A673 (cell line): Measurements from ENCODE around the gene AFF1. TPM values are rescaled to one million over a fixed set of nuclear protein-coding genes. Genes with fewer than 3 reads are reported as not detected.
A peak's percentile ranks its signal among the peaks of the same experiment; 100 is the strongest.

Source experiments
- BruUV-seq: library from RNA; stranded (reverse); fragments of 400-500 nt; replicated peaks from 2 replicates; lab custom pipeline; 2021; lab: Mats Ljungman, UMichigan
- CTCF ChIA-PET: fragments of 300-600 bp; sonication (Branson Sonifier 250); formaldehyde crosslinking; loops from one replicate; lab custom pipeline; 2022; ENCODE audit warnings: antibody characterized with exemption; lab: Charles Lee
- POLR2A ChIA-PET: fragments of 300-600 bp; sonication (Branson Sonifier 250); formaldehyde crosslinking; loops from one replicate; lab custom pipeline; 2022; ENCODE audit warnings: antibody characterized with exemption; ENCODE audit not compliant: low non-redundant PET; lab: Charles Lee
- DNase-seq: peaks from one replicate; pipeline ENCODE4 v3.0.0-alpha.2; 2015; ENCODE audit warnings: low spot score
- H3K27ac ChIP-seq: fragments of 200-600 bp; sonication (generic); 2 replicates; pipeline ENCODE4 v1.5.1; 2016; ENCODE audit warnings: mixed run types, low read depth, mild to moderate bottlenecking, mixed read lengths, antibody characterized with exemption, low read length; ENCODE audit not compliant: poor library complexity, severe bottlenecking
- H3K27me3 ChIP-seq: fragments of 200-600 bp; sonication (generic); replicated peaks from 2 replicates; pipeline ENCODE4 v1.6.1; 2017; ENCODE audit warnings: mixed run types, low read depth, mild to moderate bottlenecking, mixed read lengths, antibody characterized with exemption, low read length; ENCODE audit not compliant: insufficient read depth, poor library complexity
- H3K36me3 ChIP-seq: fragments of 200-600 bp; sonication (generic); 2 replicates; pipeline ENCODE4 v1.6.1; 2016; ENCODE audit warnings: mixed run types, mild to moderate bottlenecking, mixed read lengths, antibody characterized with exemption, low read length; ENCODE audit not compliant: insufficient read depth, poor library complexity, severe bottlenecking
- H3K4me1 ChIP-seq: fragments of 200-600 bp; sonication (generic); 2 replicates; pipeline ENCODE4 v1.6.1; 2017; ENCODE audit warnings: mixed run types, mild to moderate bottlenecking, mixed read lengths, antibody characterized with exemption, low read length; ENCODE audit not compliant: insufficient read depth, poor library complexity, severe bottlenecking
- H3K4me3 ChIP-seq: fragments of 200-600 bp; sonication (generic); 2 replicates; pipeline ENCODE4 v1.5.1; 2016; ENCODE audit warnings: low read depth, mixed run types, mild to moderate bottlenecking, mixed read lengths, low read length; ENCODE audit not compliant: poor library complexity, severe bottlenecking
- H3K9me3 ChIP-seq: fragments of 200-600 bp; sonication (generic); 2 replicates; pipeline ENCODE4 v1.6.1; 2016; ENCODE audit warnings: mixed run types, low read depth, mild to moderate bottlenecking, mixed read lengths, antibody characterized with exemption, low read length; ENCODE audit not compliant: poor library complexity, severe bottlenecking
- CTCF ChIP-seq: fragments of 300-800, 200-600 bp; sonication (generic); conservative IDR thresholded peaks from 2 replicates; pipeline ENCODE4 v1.5.1; 2017; ENCODE audit warnings: low read depth, mild to moderate bottlenecking, antibody characterized with exemption, low read length, moderate library complexity, mixed read lengths
- EZH2 ChIP-seq: fragments of 200-600 bp; sonication (generic); IDR thresholded peaks from 2 replicates; pipeline ENCODE4 v1.6.1; 2017; ENCODE audit warnings: borderline replicate concordance, low read depth, mild to moderate bottlenecking, mixed read lengths, antibody characterized with exemption, low read length; ENCODE audit not compliant: poor library complexity, severe bottlenecking
- intact Hi-C: fragments of 100-400 bp; cut with micrococcal nuclease; formaldehyde crosslinking; loops from one replicate; pipeline ENCODE4 v1.10.0; 2022; ENCODE audit not compliant: unreplicated experiment
- total RNA-seq: library from RNA; stranded (reverse); gene quantifications from 2 replicates; pipeline ENCODE4 v1.2.3, GENCODE V29; 2021

The AFF1 gene
- total RNA-seq, 1 experiment from 2014 or later: 60.1 TPM

GRCh38 chr4:86961116-86961515 is 26.3 kb downstream of the AFF1 start:
- Histone ChIP-seq H3K36me3 (no peaks in the 10 kb centered on the region), H3K4me1 (peaks cover 63% of the 10 kb centered on the region), H3K27me3 (no peaks in the 10 kb centered on the region), H3K9me3 (no peaks in the 10 kb centered on the region), H3K4me3 (no peak overlapping the region), H3K27ac (peak overlapping the region; percentile 93)
- ChIA-PET CTCF (no interaction called here), POLR2A (no interaction called here)
- intact Hi-C loops: no loop called here
- TF ChIP-seq EZH2 (no peak), CTCF (no peak)
- TSS peak; percentile 95 for BruUV-seq
- DNase-seq: no peak

- Histone ChIP-seq H3K27ac (peak overlapping the region; percentile 93), H3K36me3 (no peaks in the 10 kb centered on the region), H3K9me3 (no peaks in the 10 kb centered on the region), H3K27me3 (no peaks in the 10 kb centered on the region), H3K4me1 (peaks cover 69% of the 10 kb centered on the region), H3K4me3 (no peak overlapping the region)
- DNase-seq: peak; percentile 75
- ChIA-PET CTCF (no interaction called here), POLR2A (no interaction called here)
- BruUV-seq: TSS peak; percentile 47
- TF ChIP-seq CTCF (no peak), EZH2 (no peak)
- intact Hi-C loops: no loop called here
Measured at GRCh38 chr4:86961605-86962295, 26.9 kb downstream of the AFF1 start.

- peaks cover 86% of the 10 kb centered on the region for H3K4me1 ChIP-seq
- no TSS peak for BruUV-seq
- H3K4me3 ChIP-seq: no peak overlapping the region
- H3K36me3 ChIP-seq: no peaks in the 10 kb centered on the region
- DNase-seq: no peak
- peak overlapping the region; percentile 54 for H3K27ac ChIP-seq
- intact Hi-C loops: no loop called here
- H3K9me3 ChIP-seq: no peaks in the 10 kb centered on the region
- POLR2A ChIA-PET: no interaction called here
- no peaks in the 10 kb centered on the region for H3K27me3 ChIP-seq
- TF ChIP-seq EZH2: no peak
- TF ChIP-seq CTCF: no peak
- CTCF ChIA-PET: no interaction called here
Measured at GRCh38 chr4:86963697-86964096, 28.9 kb downstream of the AFF1 start.
